SIG-M5 treated with dmso at 0.1 percent for 504 hours (cell line): Measurements from ENCODE around the gene CDC14A.
A peak's percentile ranks its signal among the peaks of the same experiment; 100 is the strongest.
"Not testable (repeated sequence)": the region's sequence is repeated elsewhere in the genome, so short reads cannot be mapped to it uniquely, and the experiment has no call there.

Experiments
- DNase-seq: peaks from one replicate; lab custom pipeline; 2025; ENCODE audit not compliant: unreplicated experiment; lab: John Stamatoyannopoulos, UW

CDC14A gene, protein sequence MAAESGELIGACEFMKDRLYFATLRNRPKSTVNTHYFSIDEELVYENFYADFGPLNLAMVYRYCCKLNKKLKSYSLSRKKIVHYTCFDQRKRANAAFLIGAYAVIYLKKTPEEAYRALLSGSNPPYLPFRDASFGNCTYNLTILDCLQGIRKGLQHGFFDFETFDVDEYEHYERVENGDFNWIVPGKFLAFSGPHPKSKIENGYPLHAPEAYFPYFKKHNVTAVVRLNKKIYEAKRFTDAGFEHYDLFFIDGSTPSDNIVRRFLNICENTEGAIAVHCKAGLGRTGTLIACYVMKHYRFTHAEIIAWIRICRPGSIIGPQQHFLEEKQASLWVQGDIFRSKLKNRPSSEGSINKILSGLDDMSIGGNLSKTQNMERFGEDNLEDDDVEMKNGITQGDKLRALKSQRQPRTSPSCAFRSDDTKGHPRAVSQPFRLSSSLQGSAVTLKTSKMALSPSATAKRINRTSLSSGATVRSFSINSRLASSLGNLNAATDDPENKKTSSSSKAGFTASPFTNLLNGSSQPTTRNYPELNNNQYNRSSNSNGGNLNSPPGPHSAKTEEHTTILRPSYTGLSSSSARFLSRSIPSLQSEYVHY

DNA sequence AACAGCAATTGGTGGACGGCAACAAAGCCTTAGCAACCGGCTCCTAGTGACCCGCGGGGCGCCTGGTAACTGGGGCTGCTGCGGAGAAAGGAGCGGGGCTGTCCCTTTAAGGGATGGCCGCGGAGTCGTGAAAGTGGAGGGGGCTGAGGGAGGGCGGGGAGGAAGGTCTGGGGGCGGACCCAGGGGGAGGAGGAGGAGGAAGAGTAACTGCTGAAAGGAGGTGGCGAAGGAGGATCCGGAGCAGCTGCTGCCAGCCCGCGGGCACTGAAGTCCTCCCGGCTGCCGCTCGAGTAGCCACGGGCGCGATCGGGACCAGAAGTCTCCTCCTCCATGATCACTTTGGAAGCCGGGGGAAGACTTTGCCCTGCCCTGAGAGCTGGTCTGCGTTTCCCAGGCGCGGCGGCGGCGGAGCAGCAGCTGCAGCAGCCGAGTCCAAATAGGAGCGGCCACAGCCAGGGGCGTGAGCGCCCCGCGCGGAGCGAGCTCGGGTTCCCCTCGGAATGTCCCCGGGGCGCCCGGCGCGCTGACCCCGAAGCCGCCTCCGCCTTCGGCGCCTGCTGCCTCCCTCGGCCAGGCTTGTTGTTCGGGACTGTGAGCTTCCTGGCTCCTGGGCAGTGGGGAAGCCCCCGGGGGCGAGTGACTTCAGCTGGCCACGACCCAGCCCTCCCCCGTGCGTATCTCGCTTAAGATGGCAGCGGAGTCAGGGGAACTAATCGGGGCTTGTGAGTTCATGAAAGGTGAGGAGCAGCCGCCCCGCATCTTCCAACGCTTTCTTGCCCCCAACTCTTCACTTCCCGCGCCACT, at the start of gene CDC14A:
CDC14A (plus strand) TSS at position 240 of the 804 bp plus-strand sequence; CDS start at position 689, 449 bp downstream.
- DNase-seq = peak; percentile 95

DNA sequence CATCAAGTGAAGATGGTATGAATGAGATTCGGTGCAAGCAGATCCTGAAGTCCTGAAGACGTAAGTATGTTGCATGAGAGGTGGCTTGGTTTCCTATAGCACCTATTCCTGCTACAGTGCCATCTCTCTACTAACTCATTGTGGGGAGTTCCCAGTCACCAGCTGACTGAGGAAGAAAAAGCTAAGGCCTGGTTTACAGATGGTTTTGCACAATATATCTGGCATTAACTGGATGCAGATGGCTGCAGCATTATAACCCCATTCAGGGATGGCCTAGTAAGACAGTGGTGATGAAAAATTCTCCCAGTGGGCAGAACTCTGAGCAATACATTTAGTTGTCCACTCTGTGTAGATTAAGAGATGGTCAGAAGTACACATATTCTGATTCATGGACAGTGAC, 49.6 kb upstream of the CDC14A start:
- no peak for DNase-seq

DNA sequence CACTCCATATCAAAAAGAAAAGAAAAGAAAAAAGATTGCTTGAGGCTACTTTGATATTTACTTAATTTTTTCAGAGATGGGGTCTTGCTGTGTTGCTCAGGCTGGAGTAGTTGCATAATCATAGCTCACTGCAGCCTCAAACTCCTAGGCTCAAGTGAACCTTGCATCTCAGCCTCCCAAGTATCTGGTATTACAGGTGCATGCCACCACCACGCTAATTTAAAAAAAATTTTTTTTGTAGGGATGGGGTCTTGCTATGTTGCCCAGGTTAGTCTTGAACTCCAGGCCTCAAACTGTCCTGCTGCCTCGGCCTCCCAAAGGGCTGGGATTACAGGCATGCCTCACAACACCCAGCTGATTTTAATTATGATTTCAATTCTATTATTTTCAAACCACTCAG, 48.1 kb upstream of the CDC14A start:
- DNase-seq = no peak

DNA sequence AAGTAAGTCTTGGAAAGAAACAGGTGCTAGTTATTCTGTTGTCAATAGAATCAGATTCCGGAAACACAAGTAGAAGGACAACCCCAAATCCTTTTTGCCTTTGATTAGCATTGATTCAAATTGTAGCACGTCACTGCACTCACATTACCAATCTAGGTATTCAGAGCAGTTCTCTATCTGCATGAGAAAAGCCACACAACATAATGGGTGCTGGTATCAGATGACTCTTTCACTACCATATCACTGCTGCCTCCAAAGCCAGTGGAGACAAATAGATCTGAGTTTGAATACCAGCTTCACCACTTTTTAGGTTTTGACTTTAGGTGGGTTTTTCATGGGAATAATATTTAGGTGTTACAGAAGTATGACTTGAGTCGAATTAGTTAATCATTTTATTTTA, 47.4 kb upstream of the CDC14A start:
- no peak for DNase-seq

DNA sequence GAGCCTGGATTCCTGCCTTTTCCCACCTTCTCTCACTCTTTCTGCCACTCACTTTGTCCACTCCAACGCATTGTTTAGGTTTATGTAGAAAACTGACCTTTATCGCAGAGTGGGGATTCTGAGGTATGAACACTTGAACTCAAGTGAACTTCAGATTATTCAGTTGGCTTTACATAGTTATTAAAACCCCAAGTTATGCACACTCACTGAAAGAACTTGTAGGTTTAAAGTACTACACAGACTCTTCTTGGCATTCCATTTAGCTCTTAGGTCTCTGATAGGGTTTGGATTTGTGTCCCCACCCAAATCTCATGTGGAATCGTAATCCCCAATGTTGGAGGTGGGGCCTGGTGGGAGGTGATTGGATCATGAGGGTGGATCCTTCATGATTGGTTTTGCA, 46.4 kb upstream of the CDC14A start:
- DNase-seq = no peak

DNA sequence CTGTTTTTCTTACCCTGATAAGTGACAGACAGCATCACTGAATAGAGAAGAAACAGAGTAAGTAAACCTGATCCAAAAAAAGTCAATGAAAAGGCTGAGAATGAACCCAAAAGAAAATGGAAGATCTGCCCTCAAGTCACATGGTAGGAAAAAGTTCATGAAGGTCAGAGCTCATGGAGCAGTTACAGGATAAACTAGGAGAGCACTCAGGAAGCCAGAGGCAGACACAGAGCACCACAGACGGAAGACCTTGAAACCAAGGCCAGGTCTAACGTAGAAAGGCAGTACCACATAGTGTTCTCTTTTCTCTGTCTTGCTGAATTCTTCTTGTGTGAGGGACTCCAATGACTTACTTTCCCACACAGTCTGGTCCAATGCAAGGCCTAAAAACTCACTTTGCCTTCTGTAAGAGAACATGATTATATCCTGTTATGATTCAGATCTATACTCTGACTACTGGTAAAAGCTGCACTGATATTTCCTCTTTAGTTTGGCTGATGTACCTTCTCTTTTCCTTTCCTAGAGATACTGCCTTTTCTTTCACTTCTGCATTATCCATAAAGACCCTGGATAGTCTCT, 45.5 kb upstream of the CDC14A start:
- DNase-seq = peak; percentile 6

DNA sequence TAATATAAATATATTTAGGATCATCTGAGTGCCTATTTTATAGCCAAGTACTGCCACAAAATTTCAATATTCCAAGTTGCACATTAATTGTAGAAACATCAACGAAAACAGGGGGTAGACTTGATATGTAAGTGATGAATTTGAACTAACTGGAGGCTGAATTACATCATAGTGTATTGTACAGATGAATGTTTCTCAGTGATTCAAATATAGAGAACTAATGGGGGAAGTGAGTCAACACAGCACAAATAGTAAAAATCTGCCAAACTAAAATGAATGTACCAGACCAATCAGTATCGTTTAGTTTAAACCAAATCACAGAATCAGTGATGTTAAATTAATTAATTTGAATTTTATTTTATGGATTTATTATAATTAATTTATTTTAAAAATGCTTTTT, 43.5 kb upstream of the CDC14A start:
- DNase-seq = peak; percentile 39

DNA sequence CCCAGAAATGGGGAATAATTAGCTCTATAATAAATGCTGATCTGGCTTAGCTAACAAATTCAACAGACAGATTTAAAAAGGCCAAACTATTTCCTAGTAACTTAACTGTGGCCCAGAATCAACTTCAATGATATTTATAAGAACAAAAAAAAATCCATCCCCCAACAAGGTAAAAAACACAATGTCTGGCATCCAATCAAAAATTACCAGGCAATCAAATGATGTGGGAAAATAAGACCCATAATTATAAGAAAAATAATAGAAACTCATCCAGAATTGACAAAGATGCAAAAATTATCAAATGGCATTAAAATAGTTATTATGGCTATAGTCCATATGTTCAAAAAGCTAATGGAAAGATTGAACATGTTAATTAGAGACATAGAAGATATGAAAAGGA, 42.4 kb upstream of the CDC14A start:
- DNase-seq = no peak

DNA sequence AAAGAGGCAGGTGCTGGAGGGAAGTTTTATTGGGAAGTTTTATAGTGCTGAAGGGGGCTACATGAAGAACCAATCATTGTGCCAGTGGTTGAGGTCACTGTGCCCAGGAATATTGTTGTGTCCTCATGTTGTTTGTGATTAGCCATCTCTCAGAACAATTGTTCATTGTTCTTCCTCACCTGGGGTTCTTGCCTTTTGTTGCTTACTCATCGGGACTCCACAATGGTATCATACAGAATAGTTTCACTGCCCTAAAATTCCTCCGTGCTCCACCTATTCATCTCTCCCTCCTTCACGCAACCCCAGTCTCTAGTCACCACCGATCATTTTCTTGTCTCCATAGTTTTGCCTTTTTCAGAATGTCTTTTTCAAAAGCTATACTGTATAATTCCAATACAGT, 38.9 kb upstream of the CDC14A start:
- DNase-seq = no peak

DNA sequence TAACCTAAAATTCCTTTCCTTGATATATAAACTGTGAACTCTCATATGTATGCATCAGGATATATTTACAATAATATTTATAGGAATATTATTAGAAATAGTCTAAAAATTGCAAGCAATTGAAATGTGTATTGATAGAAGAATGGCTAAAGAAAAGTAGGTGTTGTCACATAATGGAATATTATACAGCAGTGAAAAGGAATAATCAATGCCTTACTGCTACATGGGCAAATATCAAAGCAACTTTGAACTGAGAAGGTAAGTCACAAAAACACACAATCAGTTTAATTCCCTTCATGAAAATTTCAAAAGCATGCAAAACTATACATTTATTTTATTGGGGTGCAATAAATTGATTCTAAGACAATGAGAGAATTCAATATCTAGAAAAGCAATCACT, 35.7 kb upstream of the CDC14A start:
- DNase-seq = no peak

DNA sequence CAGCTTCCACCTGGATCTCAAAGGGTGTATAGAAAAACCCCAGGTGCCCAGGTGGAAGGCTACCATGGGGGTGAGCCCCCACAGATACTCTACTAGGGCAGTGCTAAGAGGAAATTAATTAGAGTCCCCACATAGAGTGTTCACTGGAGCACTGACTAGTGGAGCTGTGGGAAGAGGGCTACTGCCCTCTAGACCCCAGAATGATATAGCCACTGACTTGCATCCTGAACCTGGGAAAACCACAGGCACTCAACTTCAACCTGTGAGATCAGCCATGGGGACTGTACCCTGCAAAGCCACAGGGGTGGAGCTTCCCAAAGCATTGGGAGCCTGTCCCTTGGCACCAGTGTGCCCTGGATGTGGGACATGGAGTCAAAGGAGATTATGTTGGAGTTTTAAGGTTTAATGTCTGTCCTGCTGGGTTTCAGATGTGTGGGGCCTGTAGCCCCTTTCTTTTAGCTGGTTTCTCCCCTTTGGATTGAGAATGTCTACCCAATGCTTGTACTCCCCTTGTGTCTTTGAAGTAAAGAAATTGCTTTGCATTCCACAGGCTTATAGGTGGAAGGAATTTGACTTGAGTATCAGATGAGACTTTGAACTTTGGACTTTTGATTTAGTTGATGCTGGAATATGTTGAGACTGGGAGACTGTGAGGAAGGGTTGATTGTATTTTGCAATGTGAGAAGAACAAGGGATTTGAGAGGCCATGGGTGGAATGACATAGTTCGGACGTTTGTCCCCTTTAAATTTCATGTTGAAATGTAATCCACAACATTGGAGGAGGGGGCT, 31.8 kb upstream of the CDC14A start:
- DNase-seq = no peak

DNA sequence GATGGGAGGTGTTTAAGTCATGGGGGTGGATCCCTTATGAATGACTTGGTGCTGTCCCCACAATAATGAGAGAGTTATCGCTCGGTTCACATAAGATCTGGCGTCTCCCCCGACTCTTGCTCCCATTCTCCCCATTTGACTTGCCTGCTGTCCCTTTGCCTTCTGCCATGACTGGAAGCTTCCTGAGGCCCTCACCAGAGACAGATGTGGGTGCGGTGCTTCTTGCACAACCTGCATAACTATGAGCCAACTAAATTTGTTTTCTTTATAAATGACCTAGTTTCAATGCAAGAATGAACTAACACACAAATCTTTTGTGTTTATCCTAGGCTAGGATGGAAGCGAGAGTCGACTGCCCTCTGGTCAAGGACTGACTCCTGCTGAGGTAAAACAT, 31.2 kb upstream of the CDC14A start:
- no peak for DNase-seq

DNA sequence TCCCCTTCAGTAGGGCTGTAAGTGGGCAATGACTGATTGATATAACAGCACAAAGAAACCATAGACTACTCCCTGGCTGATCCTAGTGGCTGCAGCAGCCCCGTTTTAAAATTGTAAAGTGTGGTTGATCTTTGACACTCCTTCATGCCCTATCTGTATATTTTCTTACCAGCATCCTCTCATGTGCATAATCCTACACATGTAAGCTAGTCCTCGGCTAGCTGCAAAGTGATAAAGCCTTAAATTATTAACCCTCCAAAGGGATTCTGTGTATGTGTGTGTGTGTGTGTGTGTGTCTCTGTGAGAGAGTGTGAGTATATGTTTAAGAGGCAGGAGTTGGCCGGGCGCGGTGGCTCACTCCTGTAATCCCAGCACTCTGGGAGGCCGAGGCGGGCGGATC, 30.8 kb upstream of the CDC14A start:
- DNase-seq = no peak

DNA sequence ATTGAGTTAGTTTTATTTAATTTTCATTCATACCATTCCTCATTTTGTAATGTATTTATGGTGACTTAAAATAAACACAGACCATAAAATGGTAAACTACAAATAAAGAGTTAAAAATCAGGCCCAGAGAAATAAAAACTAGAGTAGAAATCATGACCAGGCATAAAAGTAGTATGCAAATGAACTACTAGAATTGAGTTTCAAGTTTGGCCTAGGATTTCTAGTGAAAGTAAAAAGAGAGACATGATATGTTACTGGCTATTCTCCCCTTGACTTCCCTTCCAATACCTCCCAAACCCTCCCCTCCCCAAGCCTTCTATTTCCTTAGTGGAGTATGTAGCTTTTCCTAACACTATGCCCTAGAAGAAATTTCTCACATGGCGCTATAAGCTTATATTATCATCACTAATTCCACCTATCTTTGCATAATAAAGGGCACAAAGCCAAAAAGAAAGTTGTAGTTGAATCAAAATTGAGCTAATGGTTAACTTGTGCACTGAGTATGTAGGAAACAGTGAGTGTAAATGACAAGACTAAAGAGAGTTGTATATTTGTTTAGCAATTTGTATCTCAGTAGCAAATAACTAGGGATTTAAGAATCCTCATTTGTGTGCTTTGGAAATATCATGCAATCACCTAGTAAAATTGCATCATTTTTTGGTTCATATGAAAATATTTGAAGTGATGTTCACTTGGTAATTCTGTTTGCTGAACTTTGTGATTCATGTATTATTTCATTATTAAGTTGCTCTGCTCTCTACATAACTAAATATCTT, 29.7 kb upstream of the CDC14A start:
- DNase-seq = no peak

DNA sequence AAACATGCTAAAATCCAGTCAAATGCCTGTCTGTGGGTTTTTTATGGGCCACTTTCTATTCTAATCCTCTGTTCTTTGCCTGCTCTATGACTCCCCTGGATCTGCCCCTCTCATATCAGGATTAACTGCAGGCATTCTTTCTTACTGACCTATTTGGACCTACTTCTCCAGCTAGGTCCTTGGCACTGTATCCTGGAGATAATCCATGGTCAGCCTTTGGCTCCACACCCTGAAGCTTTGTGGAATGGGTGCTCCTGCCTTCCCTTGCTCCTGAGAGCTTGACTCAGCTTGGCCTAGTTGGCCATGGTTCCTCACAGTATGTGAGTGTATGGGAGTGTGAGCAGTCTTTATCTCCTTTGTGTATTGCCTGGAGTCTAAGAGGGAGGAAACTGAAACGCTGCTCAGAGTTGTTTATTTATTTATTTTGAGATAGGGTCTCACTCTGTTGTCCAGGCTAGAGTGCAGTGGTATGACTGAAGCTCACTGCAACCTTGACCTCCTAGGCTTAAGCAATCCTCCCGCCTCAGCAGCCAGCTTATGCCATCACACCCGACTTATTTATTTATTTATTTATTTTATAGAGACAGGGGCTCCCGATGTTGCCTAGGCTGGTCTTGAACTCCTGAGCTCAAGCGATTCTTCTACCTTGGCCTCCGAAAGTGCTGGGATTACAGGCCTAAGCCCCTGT, 28.7 kb upstream of the CDC14A start:
- DNase-seq = no peak

DNA sequence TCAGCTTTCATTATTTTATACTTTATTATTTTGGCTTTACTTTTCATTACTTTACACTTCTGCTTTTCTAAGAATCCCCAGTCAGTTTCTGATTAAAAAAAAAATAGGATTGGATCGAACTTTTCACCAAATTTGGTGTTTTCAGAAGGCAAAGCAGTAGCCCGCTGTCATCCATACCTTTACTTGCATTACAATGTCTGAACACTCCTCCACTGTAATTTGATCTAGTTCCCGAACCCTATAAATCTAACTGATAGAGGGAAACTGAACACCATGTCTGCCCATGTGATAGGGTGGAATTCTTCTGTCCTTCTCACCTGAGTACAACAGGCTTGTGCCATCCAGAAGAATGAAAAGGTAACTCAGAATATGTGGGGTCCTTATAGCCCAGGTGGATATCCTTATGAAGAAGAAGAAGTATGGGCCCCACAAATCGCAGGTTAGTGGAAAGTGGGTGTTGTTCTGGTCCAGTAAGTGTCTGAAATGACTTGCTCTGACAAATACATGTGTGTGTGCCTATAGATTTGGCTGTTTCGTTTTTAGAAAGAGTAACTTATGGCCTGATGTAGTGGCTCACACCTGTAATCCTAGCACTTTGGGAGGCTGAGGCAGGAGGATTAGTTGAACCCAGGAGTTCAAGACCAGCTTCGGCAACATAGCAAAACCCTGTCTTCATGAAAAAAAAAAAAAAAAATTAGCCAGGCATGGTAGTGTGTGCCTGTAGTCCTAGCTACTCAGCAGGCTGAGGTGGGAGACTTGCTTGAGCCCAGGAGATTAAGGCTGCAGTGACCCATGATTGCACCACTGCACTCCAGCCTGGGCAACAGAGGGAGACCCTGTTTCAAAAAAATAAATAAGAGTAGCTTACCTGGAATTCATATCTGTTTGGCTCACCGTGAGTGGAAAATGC, 26.6 kb upstream of the CDC14A start:
- no peak for DNase-seq

DNA sequence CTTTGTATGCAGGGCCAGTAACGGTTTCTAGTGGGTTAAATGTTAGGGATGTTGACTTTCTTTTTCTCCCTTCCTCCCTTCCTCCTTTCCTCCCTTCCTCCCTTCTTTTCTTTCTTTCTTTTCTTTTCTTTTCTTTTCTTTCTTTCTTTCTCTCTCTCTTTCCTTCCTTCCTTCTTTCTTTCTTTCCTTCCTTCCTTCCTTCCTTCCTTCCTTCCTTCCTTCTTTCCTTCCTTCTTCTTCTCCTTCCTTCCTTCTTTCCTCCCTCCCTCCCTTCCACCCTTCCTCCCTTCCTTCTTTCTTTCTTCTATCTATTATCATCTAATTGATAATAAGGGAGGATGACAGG, 26.0 kb upstream of the CDC14A start:
- DNase-seq = not testable (repeated sequence)

DNA sequence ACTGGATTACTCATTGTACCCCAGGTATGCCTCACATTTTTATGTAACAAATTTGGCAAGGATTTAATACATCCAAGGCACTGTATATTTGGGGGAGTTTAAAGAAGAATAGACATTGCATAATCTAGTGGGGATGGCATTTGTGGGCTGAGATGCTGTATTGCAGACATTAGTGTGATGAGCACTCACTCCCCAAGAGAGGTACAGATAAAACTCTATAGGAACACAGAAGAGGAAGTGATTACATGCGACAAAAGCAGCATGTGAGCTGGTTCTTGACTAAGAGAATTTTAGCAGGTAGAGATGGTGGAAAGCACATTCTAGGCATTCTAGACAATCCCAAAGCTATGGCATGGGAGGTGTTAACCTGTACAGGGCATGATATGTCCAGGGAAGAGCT, 24.2 kb upstream of the CDC14A start:
- peak; percentile 55 for DNase-seq

DNA sequence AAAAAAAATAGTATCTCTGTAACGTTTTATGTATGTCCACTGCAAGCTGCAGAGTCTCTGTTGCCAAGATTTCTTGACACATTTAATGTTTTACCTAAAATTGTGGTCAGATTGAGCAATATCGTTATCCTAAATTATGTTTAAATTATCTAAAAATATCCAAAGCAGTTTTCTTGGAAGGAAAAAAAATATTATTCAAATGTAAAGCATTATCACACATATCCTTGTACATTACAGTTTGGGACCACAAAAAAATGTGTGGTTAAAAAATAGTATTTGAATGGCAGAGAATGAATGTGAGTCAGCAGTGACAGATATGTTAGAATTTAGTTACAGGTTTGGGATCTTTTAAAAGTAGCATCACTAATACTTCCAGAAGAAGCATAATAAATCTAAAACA, 21.2 kb upstream of the CDC14A start:
- not testable (repeated sequence) for DNase-seq
